H1 (cell line): ENCODE results near the gene CLCN5. TPM values are rescaled to one million over a fixed set of nuclear protein-coding genes. Genes with fewer than 3 reads are reported as not detected.

Source experiments
- E2F6 ChIP-seq: IDR thresholded peaks from 2 replicates; pipeline ENCODE4 v1.6.1; 2012; ENCODE audit warnings: inconsistent platforms
- KDM4A ChIP-seq: IDR thresholded peaks from one replicate; pipeline ENCODE4 v1.7.1; 2012; ENCODE audit warnings: low read depth, mild to moderate bottlenecking, moderate library complexity, low read length, inconsistent platforms; ENCODE audit not compliant: severe bottlenecking
- SRF ChIP-seq: IDR thresholded peaks from 2 replicates; pipeline ENCODE4 v1.6.1; 2011; ENCODE audit warnings: mild to moderate bottlenecking, low read depth, low read length, moderate library complexity
- YY1 ChIP-seq: IDR thresholded peaks from 2 replicates; pipeline ENCODE4 v1.6.1; 2011; ENCODE audit warnings: low read depth, mild to moderate bottlenecking, low read length
- polyA plus RNA-seq, 7 experiments: library from polyadenylated mRNA; depleted of rRNA in 3 of 7; stranded (reverse) in 5 of 7; unstranded in 2 of 7; fragments of >200 nt in 5 of 7; fragments of 200-250 nt in 2 of 7; gene quantifications; 1 replicate in 5 of 7; 2 replicates in 1 of 7; 4 replicates in 1 of 7; pipeline versions ENCODE4 v1.2.1 to v1.2.3, GENCODE V29; 2011 to 2013; ENCODE audit warnings: missing spikeins in 2 of 7, mixed read lengths in 2 of 7
- total RNA-seq: library from RNA; stranded (reverse); fragmentation: NEBNext Ultra II Directional; extraction: Animal tissue kit (Norgen Biotek cat#: 25700); gene quantifications from 2 replicates; pipeline ENCODE4 v1.2.1, GENCODE V29; 2021

Gene CLCN5
- total and polyA plus RNA-seq, 2 of the 8 experiments (the other 6 are each of a cell fraction or from before 2014, with no cell fraction given), result 4.2 to 9.7 TPM

GRCh38 chrX:49878834-49879655 is 43.4 kb upstream of the CLCN5 start, which contains the start of gene USP27X (continued):
- TF ChIP-seq E2F6, result no peak
- TF ChIP-seq KDM4A, result peak; percentile 23
- no peak for TF ChIP-seq SRF
- TF ChIP-seq YY1, result no peak
